ENCODE measurements around the gene CPNE2. TPM values are rescaled to one million over a fixed set of nuclear protein-coding genes. Genes with fewer than 3 reads are reported as not detected.

Gene CPNE2
- total RNA-seq, 1 donor from 2014 or later, result 3.4 TPM

GRCh38 chr16:57054771-57055170 is 37.6 kb upstream of the CPNE2 start:
- Mint-ChIP-seq H3K9me3 (ENCODE audit: unreplicated experiment) (peaks cover 4% of the 10 kb centered on the region), H3K36me3 (ENCODE audit: unreplicated experiment) (no peaks in the 10 kb centered on the region), H3K4me3 (ENCODE audit: unreplicated experiment) (no peak overlapping the region), H3K4me1 (ENCODE audit: low read depth, unreplicated experiment) (no peaks in the 10 kb centered on the region), H3K27me3 (ENCODE audit: unreplicated experiment) (peaks cover 2% of the 10 kb centered on the region), H3K27ac (ENCODE audit: unreplicated experiment) (no peak overlapping the region)
- no peak for DNase-seq
- TF ChIP-seq, protein P1, sequence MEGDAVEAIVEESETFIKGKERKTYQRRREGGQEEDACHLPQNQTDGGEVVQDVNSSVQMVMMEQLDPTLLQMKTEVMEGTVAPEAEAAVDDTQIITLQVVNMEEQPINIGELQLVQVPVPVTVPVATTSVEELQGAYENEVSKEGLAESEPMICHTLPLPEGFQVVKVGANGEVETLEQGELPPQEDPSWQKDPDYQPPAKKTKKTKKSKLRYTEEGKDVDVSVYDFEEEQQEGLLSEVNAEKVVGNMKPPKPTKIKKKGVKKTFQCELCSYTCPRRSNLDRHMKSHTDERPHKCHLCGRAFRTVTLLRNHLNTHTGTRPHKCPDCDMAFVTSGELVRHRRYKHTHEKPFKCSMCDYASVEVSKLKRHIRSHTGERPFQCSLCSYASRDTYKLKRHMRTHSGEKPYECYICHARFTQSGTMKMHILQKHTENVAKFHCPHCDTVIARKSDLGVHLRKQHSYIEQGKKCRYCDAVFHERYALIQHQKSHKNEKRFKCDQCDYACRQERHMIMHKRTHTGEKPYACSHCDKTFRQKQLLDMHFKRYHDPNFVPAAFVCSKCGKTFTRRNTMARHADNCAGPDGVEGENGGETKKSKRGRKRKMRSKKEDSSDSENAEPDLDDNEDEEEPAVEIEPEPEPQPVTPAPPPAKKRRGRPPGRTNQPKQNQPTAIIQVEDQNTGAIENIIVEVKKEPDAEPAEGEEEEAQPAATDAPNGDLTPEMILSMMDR (IDR thresholded peaks at IDR 0.05; ENCODE audit: partially characterized antibody, unreplicated experiment), result no peak

DNA sequence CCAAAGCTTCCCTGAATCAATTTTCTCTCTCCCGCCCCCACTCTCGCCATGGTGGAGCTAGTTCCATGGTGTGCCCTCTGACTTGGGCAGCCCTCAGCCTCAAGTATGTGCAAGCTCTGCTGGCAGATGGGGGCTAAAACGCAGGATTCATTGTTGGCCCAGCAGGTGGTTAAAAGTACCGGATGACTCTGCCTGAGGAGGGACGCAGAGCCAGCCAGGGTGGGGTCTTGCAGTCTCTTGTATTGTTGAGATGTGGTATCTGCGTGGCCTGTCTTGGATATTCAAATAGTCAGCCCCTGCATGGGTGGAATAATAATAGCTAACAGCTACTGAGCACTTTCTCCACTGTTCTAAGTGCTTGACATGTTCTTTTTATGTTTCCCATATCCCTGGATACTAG is 36.7 kb upstream of the CPNE2 start:
- peaks cover 4% of the 10 kb centered on the region for H3K27me3 Mint-ChIP-seq (ENCODE audit: unreplicated experiment)
- peaks cover 8% of the 10 kb centered on the region for H3K4me1 Mint-ChIP-seq (ENCODE audit: low read depth, unreplicated experiment)

GRCh38 chr16:57058291-57058861 is 34.0 kb upstream of the CPNE2 start:
- Mint-ChIP-seq H3K27ac (ENCODE audit: unreplicated experiment) (no peak overlapping the region), H3K4me1 (ENCODE audit: low read depth, unreplicated experiment) (peaks cover 22% of the 10 kb centered on the region), H3K4me3 (ENCODE audit: unreplicated experiment) (no peak overlapping the region), H3K9me3 (ENCODE audit: unreplicated experiment) (peaks cover 6% of the 10 kb centered on the region), H3K36me3 (ENCODE audit: unreplicated experiment) (no peaks in the 10 kb centered on the region), H3K27me3 (ENCODE audit: unreplicated experiment) (peaks cover 6% of the 10 kb centered on the region)
- TF ChIP-seq, protein P1 (IDR thresholded peaks at IDR 0.05; ENCODE audit: partially characterized antibody, unreplicated experiment), result no peak
- no peak for DNase-seq

More for the DNA sequence above, 36.7 kb upstream of the CPNE2 start:
- no peak overlapping the region for H3K4me3 Mint-ChIP-seq (ENCODE audit: unreplicated experiment)
- peaks cover 4% of the 10 kb centered on the region for H3K9me3 Mint-ChIP-seq (ENCODE audit: unreplicated experiment)
- H3K27ac Mint-ChIP-seq (ENCODE audit: unreplicated experiment), result no peak overlapping the region
- TF ChIP-seq, protein P1 (IDR thresholded peaks at IDR 0.05; ENCODE audit: partially characterized antibody, unreplicated experiment), result no peak
- DNase-seq, result no peak
- no peaks in the 10 kb centered on the region for H3K36me3 Mint-ChIP-seq (ENCODE audit: unreplicated experiment)

GRCh38 chr16:57060323-57061083 is 31.9 kb upstream of the CPNE2 start:
- no peaks in the 10 kb centered on the region for H3K36me3 Mint-ChIP-seq (ENCODE audit: unreplicated experiment)
- peaks cover 6% of the 10 kb centered on the region for H3K9me3 Mint-ChIP-seq (ENCODE audit: unreplicated experiment)
- H3K4me1 Mint-ChIP-seq (ENCODE audit: low read depth, unreplicated experiment), result peaks cover 22% of the 10 kb centered on the region
- peak overlapping the region; percentile 1 for H3K27ac Mint-ChIP-seq (ENCODE audit: unreplicated experiment)
- no peak for DNase-seq
- TF ChIP-seq, protein P1 (IDR thresholded peaks at IDR 0.05; ENCODE audit: partially characterized antibody, unreplicated experiment), result no peak
- H3K27me3 Mint-ChIP-seq (ENCODE audit: unreplicated experiment), result peaks cover 6% of the 10 kb centered on the region
- no peak overlapping the region for H3K4me3 Mint-ChIP-seq (ENCODE audit: unreplicated experiment)
